H9 (cell line): ENCODE measurements around the gene TFRC. TPM values are rescaled to one million over a fixed set of nuclear protein-coding genes. Genes with fewer than 3 reads are reported as not detected.

ENCODE experiments used
- DNase-seq: peaks from one replicate; pipeline ENCODE4 v3.0.0-alpha.2; 2017
- H2AFZ ChIP-seq: one replicate; pipeline ENCODE4 v1.6.1; 2013; ENCODE audit warnings: mild to moderate bottlenecking, low read length, control low read depth, moderate library complexity
- H2AK5ac ChIP-seq: 2 replicates; pipeline ENCODE4 v1.6.1; 2013; ENCODE audit warnings: low read length, control low read depth, mixed read lengths; ENCODE audit not compliant: insufficient read length
- H2BK120ac ChIP-seq: one replicate; pipeline ENCODE4 v1.6.1; 2013; ENCODE audit warnings: low read depth, mild to moderate bottlenecking, low read length, control low read depth, inconsistent platforms; ENCODE audit not compliant: poor library complexity, severe bottlenecking
- H2BK12ac ChIP-seq: 2 replicates; pipeline ENCODE4 v1.6.1; 2013; ENCODE audit warnings: low read length, control low read depth, mixed read lengths, low read depth; ENCODE audit not compliant: insufficient read length
- H2BK15ac ChIP-seq: 2 replicates; pipeline ENCODE4 v1.6.1; 2013; ENCODE audit warnings: low read depth, low read length, control low read depth
- H2BK20ac ChIP-seq: one replicate; pipeline ENCODE4 v1.6.1; 2013; ENCODE audit warnings: low read depth, mild to moderate bottlenecking, low read length, control low read depth, inconsistent platforms; ENCODE audit not compliant: poor library complexity, severe bottlenecking
- H2BK5ac ChIP-seq: 2 replicates; pipeline ENCODE4 v1.6.1; 2013; ENCODE audit warnings: low read length, control low read depth, mixed read lengths; ENCODE audit not compliant: insufficient read length
- H3K14ac ChIP-seq: 2 replicates; pipeline ENCODE4 v1.6.1; 2013; ENCODE audit warnings: low read length, control low read depth; ENCODE audit not compliant: insufficient read depth
- H3K18ac ChIP-seq: 2 replicates; pipeline ENCODE4 v1.6.1; 2013; ENCODE audit warnings: low read depth, mild to moderate bottlenecking, mixed read lengths, low read length, control low read depth; ENCODE audit not compliant: insufficient read length
- H3K23ac ChIP-seq: 2 replicates; pipeline ENCODE4 v1.6.1; 2013; ENCODE audit warnings: low read length, control low read depth, mixed read lengths, low read depth; ENCODE audit not compliant: insufficient read length
- H3K23me2 ChIP-seq: 2 replicates; pipeline ENCODE4 v1.6.1; 2013; ENCODE audit warnings: low read depth, mild to moderate bottlenecking, mixed read lengths, low read length, control low read depth; ENCODE audit not compliant: insufficient read length, poor library complexity, severe bottlenecking
- H3K27ac ChIP-seq: 2 replicates; pipeline ENCODE4 v1.5.1; 2013; ENCODE audit warnings: low read length, control low read depth, mixed read lengths, low read depth; ENCODE audit not compliant: insufficient read length
- H3K27me3 ChIP-seq: 2 replicates; pipeline ENCODE4 v1.6.1; 2013; ENCODE audit warnings: low read length, control low read depth, inconsistent platforms; ENCODE audit not compliant: insufficient read depth
- H3K4ac ChIP-seq: 2 replicates; pipeline ENCODE4 v1.6.1; 2013; ENCODE audit warnings: low read depth, mild to moderate bottlenecking, control low read depth, inconsistent platforms, low read length, moderate library complexity
- H3K4me1 ChIP-seq: 2 replicates; pipeline ENCODE4 v1.6.1; 2013; ENCODE audit warnings: low read length, control low read depth, inconsistent platforms; ENCODE audit not compliant: insufficient read depth
- H3K4me2 ChIP-seq: 2 replicates; pipeline ENCODE4 v1.6.1; 2013; ENCODE audit warnings: low read length, control low read depth, mixed read lengths; ENCODE audit not compliant: insufficient read length, insufficient read depth
- H3K56ac ChIP-seq: 2 replicates; pipeline ENCODE4 v1.6.1; 2013; ENCODE audit warnings: low read depth, mild to moderate bottlenecking, mixed read lengths, low read length, control low read depth; ENCODE audit not compliant: insufficient read length
- H3K79me1 ChIP-seq: 2 replicates; pipeline ENCODE4 v1.6.1; 2013; ENCODE audit warnings: low read depth, mild to moderate bottlenecking, moderate library complexity, low read length, control low read depth, inconsistent platforms; ENCODE audit not compliant: insufficient read depth, poor library complexity, severe bottlenecking
- H3K79me2 ChIP-seq: 2 replicates; pipeline ENCODE4 v1.6.1; 2013; ENCODE audit warnings: low read length, control low read depth, inconsistent platforms; ENCODE audit not compliant: insufficient read depth
- H3K9ac ChIP-seq: 2 replicates; pipeline ENCODE4 v1.6.1; 2013; ENCODE audit warnings: low read length, control low read depth, mixed read lengths; ENCODE audit not compliant: insufficient read length; ENCODE audit errors: extremely low read depth
- H3K9me3 ChIP-seq: one replicate; pipeline ENCODE4 v1.6.1; 2013; ENCODE audit warnings: low read depth, low read length, inconsistent platforms; ENCODE audit not compliant: control insufficient read depth
- H3T11ph ChIP-seq: one replicate; pipeline ENCODE4 v1.6.1; 2013; ENCODE audit warnings: mild to moderate bottlenecking, low read length, control low read depth, inconsistent platforms
- H4K20me1 ChIP-seq: one replicate; pipeline ENCODE4 v1.6.1; 2013; ENCODE audit not compliant: control insufficient read depth, insufficient read length, insufficient read depth
- H4K5ac ChIP-seq: 2 replicates; pipeline ENCODE4 v1.6.1; 2013; ENCODE audit warnings: low read depth, mild to moderate bottlenecking, mixed read lengths, low read length, control low read depth; ENCODE audit not compliant: insufficient read length
- H4K8ac ChIP-seq: replicated peaks from 2 replicates; pipeline ENCODE4 v1.6.1; 2013; ENCODE audit warnings: low read length, control low read depth, mixed read lengths, low read depth; ENCODE audit not compliant: insufficient read length
- H4K91ac ChIP-seq: 2 replicates; pipeline ENCODE4 v1.6.1; 2013; ENCODE audit warnings: low read depth, mild to moderate bottlenecking, moderate library complexity, mixed read lengths, low read length, control low read depth; ENCODE audit not compliant: insufficient read length
- H3K27ac Mint-ChIP-seq, 3 experiments: 2 replicates in 2 of 3; 3 replicates in 1 of 3; pipeline ENCODE4 v1.8.0; 2020 to 2021; ENCODE audit warnings: mixed read lengths in 3 of 3, mild to moderate bottlenecking in 1 of 3, moderate library complexity in 1 of 3
- H3K27me3 Mint-ChIP-seq: 2 replicates; pipeline ENCODE4 v1.8.0; 2021; ENCODE audit warnings: low read depth, mild to moderate bottlenecking, moderate library complexity, mixed read lengths
- H3K36me3 Mint-ChIP-seq, 3 experiments: 2 replicates in 2 of 3; 3 replicates in 1 of 3; pipeline ENCODE4 v1.8.0; 2020 to 2021; ENCODE audit warnings: low read depth in 3 of 3, mixed read lengths in 3 of 3; ENCODE audit not compliant: insufficient read depth in 1 of 3
- H3K4me1 Mint-ChIP-seq, 2 experiments: 2 replicates each; pipeline ENCODE4 v1.8.0; 2020; ENCODE audit warnings: mixed read lengths in 2 of 2
- H3K4me3 Mint-ChIP-seq, 2 experiments: 2 replicates in 1 of 2; 3 replicates in 1 of 2; pipeline ENCODE4 v1.8.0; 2020 to 2021; ENCODE audit warnings: mild to moderate bottlenecking in 2 of 2, mixed read lengths in 2 of 2, moderate library complexity in 1 of 2
- H3K9me3 Mint-ChIP-seq, 2 experiments: 2 replicates in 1 of 2; 3 replicates in 1 of 2; pipeline ENCODE4 v1.8.0; 2020; ENCODE audit warnings: mild to moderate bottlenecking in 2 of 2, mixed read lengths in 2 of 2, moderate library complexity in 1 of 2
- WGBS: extraction: QIAGEN DNeasy Blood & Tissue Kit; methylation state at CpG from one replicate; pipeline ENCODE4 v1.1.7; 2013; ENCODE audit warnings: missing lambda C conversion rate, low lambda C conversion rate, mixed read lengths; ENCODE audit not compliant: insufficient read length; ENCODE audit errors: extremely low coverage; 5-methylcytosine and 5-hydroxymethylcytosine counted together
- total RNA-seq: library from RNA; stranded (reverse); gene quantifications from 2 replicates; pipeline ENCODE4 v1.2.1, GENCODE V29; 2021
- TF ChIP-seq, protein P1 (sequence below): fragments of 200-600 bp; sonication (generic); conservative IDR thresholded peaks from 3 replicates; pipeline ENCODE4 v1.8.0; 2021; ENCODE audit warnings: antibody characterized with exemption, mild to moderate bottlenecking

The TFRC gene
- total RNA-seq, 1 experiment from 2014 or later: 135 TPM

DNA sequence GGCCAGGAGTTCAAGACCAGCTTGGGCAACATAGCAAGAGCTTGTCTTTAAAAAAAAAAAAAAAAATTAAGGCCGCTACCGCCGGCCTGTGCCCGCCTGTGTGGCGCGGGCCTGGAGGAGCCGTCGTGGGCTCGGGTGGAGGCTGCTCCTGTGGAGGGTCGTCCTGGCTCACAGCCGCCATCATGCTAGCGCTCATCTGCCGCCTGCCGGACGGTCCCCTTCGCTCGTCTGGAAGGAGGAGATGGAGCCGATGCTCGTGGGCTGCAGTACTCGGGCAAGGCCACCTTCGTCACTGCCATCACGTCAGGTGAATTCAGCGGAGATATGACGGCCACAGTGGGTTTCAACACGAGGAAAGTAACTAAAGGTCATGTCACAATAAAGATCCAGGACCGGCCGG is 37.4 kb downstream of the TFRC start:
- Histone ChIP-seq H3K79me2 (no peaks in the 10 kb centered on the region), H3K9me3 (no peaks in the 10 kb centered on the region), H3K23ac (no peak overlapping the region), H2BK5ac (no peak overlapping the region), H3K4ac (no peak overlapping the region), H2BK12ac (no peak overlapping the region), H3K79me1 (no peaks in the 10 kb centered on the region), H4K5ac (no peak overlapping the region), H4K91ac (no peak overlapping the region), H4K8ac (no peak overlapping the region), H3T11ph (no peak overlapping the region), H2AFZ (no peak overlapping the region), H2AK5ac (no peak overlapping the region), H3K4me2 (no peak overlapping the region), H2BK20ac (no peak overlapping the region), H3K9ac (no peak overlapping the region), H3K14ac (no peak overlapping the region), H2BK15ac (no peak overlapping the region), H3K18ac (no peak overlapping the region), H3K4me1 (no peaks in the 10 kb centered on the region), H3K56ac (no peak overlapping the region), H2BK120ac (no peak overlapping the region), H4K20me1 (no peaks in the 10 kb centered on the region), H3K23me2 (no peaks in the 10 kb centered on the region), H3K27ac (no peak overlapping the region), H3K27me3 (no peaks in the 10 kb centered on the region)
- Mint-ChIP-seq H3K27me3 (peaks cover 1% of the 10 kb centered on the region; the same call in 1 of the 2 replicates), H3K27ac (no peak overlapping the region), H3K4me1 (peaks cover 3 to 8% of the 10 kb centered on the region in 2 experiments), H3K9me3 (no peaks in the 10 kb centered on the region), H3K36me3 (peaks cover under 1 to 17% (median 11%) of the 10 kb centered on the region in 3 experiments; a peak in 5 of 7 replicates), H3K4me3 (no peak overlapping the region)
- no peak for DNase-seq
- TF ChIP-seq, protein P1, sequence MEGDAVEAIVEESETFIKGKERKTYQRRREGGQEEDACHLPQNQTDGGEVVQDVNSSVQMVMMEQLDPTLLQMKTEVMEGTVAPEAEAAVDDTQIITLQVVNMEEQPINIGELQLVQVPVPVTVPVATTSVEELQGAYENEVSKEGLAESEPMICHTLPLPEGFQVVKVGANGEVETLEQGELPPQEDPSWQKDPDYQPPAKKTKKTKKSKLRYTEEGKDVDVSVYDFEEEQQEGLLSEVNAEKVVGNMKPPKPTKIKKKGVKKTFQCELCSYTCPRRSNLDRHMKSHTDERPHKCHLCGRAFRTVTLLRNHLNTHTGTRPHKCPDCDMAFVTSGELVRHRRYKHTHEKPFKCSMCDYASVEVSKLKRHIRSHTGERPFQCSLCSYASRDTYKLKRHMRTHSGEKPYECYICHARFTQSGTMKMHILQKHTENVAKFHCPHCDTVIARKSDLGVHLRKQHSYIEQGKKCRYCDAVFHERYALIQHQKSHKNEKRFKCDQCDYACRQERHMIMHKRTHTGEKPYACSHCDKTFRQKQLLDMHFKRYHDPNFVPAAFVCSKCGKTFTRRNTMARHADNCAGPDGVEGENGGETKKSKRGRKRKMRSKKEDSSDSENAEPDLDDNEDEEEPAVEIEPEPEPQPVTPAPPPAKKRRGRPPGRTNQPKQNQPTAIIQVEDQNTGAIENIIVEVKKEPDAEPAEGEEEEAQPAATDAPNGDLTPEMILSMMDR: no peak
- WGBS: no CpG with 5 or more reads among the region's 27 CpGs
